GM19438 (cell line): ENCODE measurements around the gene ZNF740.
"Not testable (repeated sequence)": the region's sequence is repeated elsewhere in the genome, so short reads cannot be mapped to it uniquely, and the experiment has no call there.

Experiments
- ATAC-seq: cut with Tn5 transposase; IDR thresholded peaks from one replicate; pipeline ENCODE4 v1.9.1; 2021; ENCODE audit warnings: low read depth; ENCODE audit not compliant: unreplicated experiment

ZNF740 gene

GRCh38 chr12:53193985-53194716, 13.6 kb downstream of the ZNF740 start:
- no peak for ATAC-seq

GRCh38 chr12:53194973-53195372, 14.5 kb downstream of the ZNF740 start:
- no peak for ATAC-seq

- no peak for ATAC-seq
These were observed 15.2 kb downstream of the ZNF740 start for GRCh38 chr12:53195516-53196420.

GRCh38 chr12:53196486-53196885, 16.0 kb downstream of the ZNF740 start:
- no peak for ATAC-seq

GRCh38 chr12:53197011-53197640, 16.6 kb downstream of the ZNF740 start:
- no peak for ATAC-seq

- no peak for ATAC-seq
These were observed 18.1 kb downstream of the ZNF740 start for GRCh38 chr12:53198486-53199110.

GRCh38 chr12:53199700-53200099, 19.2 kb downstream of the ZNF740 start:
- no peak for ATAC-seq

- no peak for ATAC-seq
These were observed 19.6 kb downstream of the ZNF740 start for GRCh38 chr12:53200107-53200457.

GRCh38 chr12:53200458-53201176, 20.1 kb downstream of the ZNF740 start:
- ATAC-seq: peak; percentile 54

GRCh38 chr12:53201177-53201541, 20.6 kb downstream of the ZNF740 start:
- no peak for ATAC-seq

- no peak for ATAC-seq
These were observed 21.1 kb downstream of the ZNF740 start for GRCh38 chr12:53201639-53202038.

- not testable (repeated sequence) for ATAC-seq
These were observed 21.8 kb downstream of the ZNF740 start for GRCh38 chr12:53202316-53202715.

- ATAC-seq: no peak
These were observed 23.8 kb downstream of the ZNF740 start for GRCh38 chr12:53204351-53204750.

GRCh38 chr12:53205747-53206419, 25.4 kb downstream of the ZNF740 start:
- peak; percentile 62 for ATAC-seq

GRCh38 chr12:53207042-53207441, 26.5 kb downstream of the ZNF740 start, which contains the start of gene ITGB7:
TSS of gene ITGB7 (minus strand) at chr12:53207251. CDS start at chr12:53200443, 6,808 bp downstream.
- peak; percentile 41 for ATAC-seq

GRCh38 chr12:53208435-53208834, 27.9 kb downstream of the ZNF740 start:
- ATAC-seq: no peak

GRCh38 chr12:53208877-53209463, 28.4 kb downstream of the ZNF740 start:
- peak; percentile 52 for ATAC-seq

GRCh38 chr12:53210843-53211242, 30.3 kb downstream of the ZNF740 start:
- ATAC-seq: no peak
